HEK293 (cell line): ENCODE measurements around the gene CTSE.
A peak's percentile ranks its signal among the peaks of the same experiment; 100 is the strongest.

Experiments used
- HOXD13 ChIP-seq: sonication (generic); formaldehyde crosslinking; IDR thresholded peaks from 2 replicates; pipeline ENCODE4 v1.8.0; 2022; ENCODE audit warnings: missing genetic modification reagents, borderline replicate concordance
- IKZF3 ChIP-seq: fragments of 450-650 bp; IDR thresholded peaks from 2 replicates; pipeline ENCODE4 v1.5.0; 2018; ENCODE audit warnings: missing biosample characterization, mild to moderate bottlenecking, missing genetic modification characterization, moderate library complexity
- KLF8 ChIP-seq: fragments of 450-650 bp; formaldehyde crosslinking; IDR thresholded peaks from 2 replicates; pipeline ENCODE4 v1.5.1; 2016; ENCODE audit warnings: missing biosample characterization, missing genetic modification characterization
- ZNF157 ChIP-seq: fragments of 450-650 bp; formaldehyde crosslinking; IDR thresholded peaks from 2 replicates; pipeline ENCODE4 v1.5.1; 2016; ENCODE audit warnings: missing biosample characterization, missing genetic modification characterization
- ZNF214 ChIP-seq: fragments of 450-650 bp; formaldehyde crosslinking; IDR thresholded peaks from 2 replicates; pipeline ENCODE4 v1.5.1; 2017; ENCODE audit warnings: missing biosample characterization, mild to moderate bottlenecking, missing genetic modification characterization, borderline replicate concordance
- ZNF302 ChIP-seq: fragments of 450-650 bp; formaldehyde crosslinking; IDR thresholded peaks from 2 replicates; pipeline ENCODE4 v1.5.1; 2016; ENCODE audit warnings: missing biosample characterization, missing genetic modification characterization, low read depth
- ZNF391 ChIP-seq: fragments of 450-650 bp; formaldehyde crosslinking; IDR thresholded peaks from 2 replicates; pipeline ENCODE4 v1.5.1; 2016; ENCODE audit warnings: low read depth, missing biosample characterization, missing genetic modification characterization, borderline replicate concordance
- ZNF548 ChIP-seq: fragments of 450-650 bp; formaldehyde crosslinking; IDR thresholded peaks from 2 replicates; pipeline ENCODE4 v1.5.1; 2016; ENCODE audit warnings: missing biosample characterization, missing genetic modification characterization
- ZNF776 ChIP-seq: fragments of 450-650 bp; formaldehyde crosslinking; IDR thresholded peaks from 2 replicates; pipeline ENCODE4 v1.5.0; 2017; ENCODE audit warnings: missing biosample characterization, missing genetic modification characterization, borderline replicate concordance
- TF ChIP-seq, protein P1 (sequence below): fragments of 450-650 bp; formaldehyde crosslinking; IDR thresholded peaks from 2 replicates; pipeline ENCODE4 v1.5.1; 2016; ENCODE audit warnings: missing biosample characterization, missing genetic modification characterization
- TF ChIP-seq, protein P2 (sequence below): fragments of 450-650 bp; formaldehyde crosslinking; IDR thresholded peaks from 2 replicates; pipeline ENCODE4 v1.5.1; 2017; ENCODE audit warnings: missing biosample characterization, mild to moderate bottlenecking, missing genetic modification characterization, moderate library complexity
- TF ChIP-seq, protein P3 (sequence below): fragments of 450-650 bp; IDR thresholded peaks from 2 replicates; pipeline ENCODE4 v1.5.1; 2018; ENCODE audit warnings: missing biosample characterization, mild to moderate bottlenecking, missing genetic modification characterization
- TF ChIP-seq, protein P4 (sequence below): fragments of 450-650 bp; formaldehyde crosslinking; IDR thresholded peaks from 2 replicates; pipeline ENCODE4 v1.5.1; 2016; ENCODE audit warnings: missing biosample characterization, missing genetic modification characterization
- TF ChIP-seq, protein P5 (sequence below): fragments of 450-650 bp; formaldehyde crosslinking; IDR thresholded peaks from 2 replicates; pipeline ENCODE4 v1.5.1; 2016; ENCODE audit warnings: missing biosample characterization, missing genetic modification characterization
- TF ChIP-seq, protein P6 (sequence below): fragments of 450-650 bp; formaldehyde crosslinking; IDR thresholded peaks from 2 replicates; pipeline ENCODE4 v1.5.1; 2016; ENCODE audit warnings: missing biosample characterization, missing genetic modification characterization, borderline replicate concordance
- TF ChIP-seq, protein P7 (sequence below): fragments of 450-650 bp; formaldehyde crosslinking; conservative IDR thresholded peaks from 2 replicates; pipeline ENCODE4 v1.5.1; 2016; ENCODE audit warnings: low read depth, missing biosample characterization, missing genetic modification characterization
- TF ChIP-seq, protein P8 (sequence below): fragments of 450-650 bp; formaldehyde crosslinking; IDR thresholded peaks from 2 replicates; pipeline ENCODE4 v1.5.1; 2016; ENCODE audit warnings: missing biosample characterization, missing genetic modification characterization
- TF ChIP-seq, protein P9 (sequence below): fragments of 450-650 bp; formaldehyde crosslinking; IDR thresholded peaks from 2 replicates; pipeline ENCODE4 v1.5.1; 2016; ENCODE audit warnings: missing biosample characterization, missing genetic modification characterization

Gene CTSE

DNA sequence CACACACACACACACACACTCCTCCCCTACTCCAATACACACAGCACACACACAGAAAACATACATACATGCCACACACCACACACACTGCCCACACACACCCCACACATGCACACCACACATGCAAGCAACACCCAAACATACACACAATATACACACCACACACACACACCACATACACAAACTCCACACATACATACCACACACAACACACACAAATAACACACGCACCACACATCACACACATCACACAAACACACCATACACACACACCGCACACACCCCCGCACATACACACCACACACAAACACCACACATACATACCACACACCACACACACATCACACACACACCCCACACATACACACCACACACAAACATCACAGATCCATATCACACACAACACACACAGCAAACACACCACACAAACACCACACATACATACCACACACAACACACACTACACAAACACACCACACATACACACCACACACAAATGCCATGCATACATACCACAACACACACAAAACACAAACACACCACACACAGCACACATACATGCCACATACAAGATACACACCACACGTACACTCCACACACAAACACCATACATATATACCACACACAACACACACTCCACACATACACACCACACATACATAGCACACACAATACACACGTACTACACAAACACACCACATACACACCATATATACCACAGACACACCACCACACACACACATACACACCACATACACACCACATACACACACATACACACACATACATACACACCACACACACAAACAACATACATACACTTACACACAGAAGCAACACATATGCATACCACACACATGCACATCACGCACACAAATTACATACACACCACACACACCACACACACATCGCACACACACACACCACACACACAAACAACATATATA lies 19.6 kb downstream of the CTSE start (continued):
- TF ChIP-seq, protein P1, sequence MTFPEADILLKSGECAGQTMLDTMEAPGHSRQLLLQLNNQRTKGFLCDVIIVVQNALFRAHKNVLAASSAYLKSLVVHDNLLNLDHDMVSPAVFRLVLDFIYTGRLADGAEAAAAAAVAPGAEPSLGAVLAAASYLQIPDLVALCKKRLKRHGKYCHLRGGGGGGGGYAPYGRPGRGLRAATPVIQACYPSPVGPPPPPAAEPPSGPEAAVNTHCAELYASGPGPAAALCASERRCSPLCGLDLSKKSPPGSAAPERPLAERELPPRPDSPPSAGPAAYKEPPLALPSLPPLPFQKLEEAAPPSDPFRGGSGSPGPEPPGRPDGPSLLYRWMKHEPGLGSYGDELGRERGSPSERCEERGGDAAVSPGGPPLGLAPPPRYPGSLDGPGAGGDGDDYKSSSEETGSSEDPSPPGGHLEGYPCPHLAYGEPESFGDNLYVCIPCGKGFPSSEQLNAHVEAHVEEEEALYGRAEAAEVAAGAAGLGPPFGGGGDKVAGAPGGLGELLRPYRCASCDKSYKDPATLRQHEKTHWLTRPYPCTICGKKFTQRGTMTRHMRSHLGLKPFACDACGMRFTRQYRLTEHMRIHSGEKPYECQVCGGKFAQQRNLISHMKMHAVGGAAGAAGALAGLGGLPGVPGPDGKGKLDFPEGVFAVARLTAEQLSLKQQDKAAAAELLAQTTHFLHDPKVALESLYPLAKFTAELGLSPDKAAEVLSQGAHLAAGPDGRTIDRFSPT (tag by site-specific recombination) = no peak
- TF ChIP-seq, protein P2, sequence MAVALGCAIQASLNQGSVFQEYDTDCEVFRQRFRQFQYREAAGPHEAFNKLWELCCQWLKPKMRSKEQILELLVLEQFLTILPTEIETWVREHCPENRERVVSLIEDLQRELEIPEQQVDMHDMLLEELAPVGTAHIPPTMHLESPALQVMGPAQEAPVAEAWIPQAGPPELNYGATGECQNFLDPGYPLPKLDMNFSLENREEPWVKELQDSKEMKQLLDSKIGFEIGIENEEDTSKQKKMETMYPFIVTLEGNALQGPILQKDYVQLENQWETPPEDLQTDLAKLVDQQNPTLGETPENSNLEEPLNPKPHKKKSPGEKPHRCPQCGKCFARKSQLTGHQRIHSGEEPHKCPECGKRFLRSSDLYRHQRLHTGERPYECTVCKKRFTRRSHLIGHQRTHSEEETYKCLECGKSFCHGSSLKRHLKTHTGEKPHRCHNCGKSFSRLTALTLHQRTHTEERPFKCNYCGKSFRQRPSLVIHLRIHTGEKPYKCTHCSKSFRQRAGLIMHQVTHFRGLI (tag by site-specific recombination) = no peak
- TF ChIP-seq, protein P3, sequence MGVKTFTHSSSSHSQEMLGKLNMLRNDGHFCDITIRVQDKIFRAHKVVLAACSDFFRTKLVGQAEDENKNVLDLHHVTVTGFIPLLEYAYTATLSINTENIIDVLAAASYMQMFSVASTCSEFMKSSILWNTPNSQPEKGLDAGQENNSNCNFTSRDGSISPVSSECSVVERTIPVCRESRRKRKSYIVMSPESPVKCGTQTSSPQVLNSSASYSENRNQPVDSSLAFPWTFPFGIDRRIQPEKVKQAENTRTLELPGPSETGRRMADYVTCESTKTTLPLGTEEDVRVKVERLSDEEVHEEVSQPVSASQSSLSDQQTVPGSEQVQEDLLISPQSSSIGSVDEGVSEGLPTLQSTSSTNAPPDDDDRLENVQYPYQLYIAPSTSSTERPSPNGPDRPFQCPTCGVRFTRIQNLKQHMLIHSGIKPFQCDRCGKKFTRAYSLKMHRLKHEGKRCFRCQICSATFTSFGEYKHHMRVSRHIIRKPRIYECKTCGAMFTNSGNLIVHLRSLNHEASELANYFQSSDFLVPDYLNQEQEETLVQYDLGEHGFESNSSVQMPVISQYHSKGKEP = no peak
- TF ChIP-seq, protein P4, sequence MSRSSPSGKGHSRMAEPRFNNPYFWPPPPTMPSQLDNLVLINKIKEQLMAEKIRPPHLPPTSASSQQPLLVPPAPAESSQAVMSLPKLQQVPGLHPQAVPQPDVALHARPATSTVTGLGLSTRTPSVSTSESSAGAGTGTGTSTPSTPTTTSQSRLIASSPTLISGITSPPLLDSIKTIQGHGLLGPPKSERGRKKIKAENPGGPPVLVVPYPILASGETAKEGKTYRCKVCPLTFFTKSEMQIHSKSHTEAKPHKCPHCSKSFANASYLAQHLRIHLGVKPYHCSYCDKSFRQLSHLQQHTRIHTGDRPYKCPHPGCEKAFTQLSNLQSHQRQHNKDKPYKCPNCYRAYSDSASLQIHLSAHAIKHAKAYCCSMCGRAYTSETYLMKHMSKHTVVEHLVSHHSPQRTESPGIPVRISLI (tag by site-specific recombination) = no peak
- TF ChIP-seq ZNF157 (tag by site-specific recombination) (peak; percentile 10; the same call in 1 of the 2 replicates), HOXD13 (CRISPR knock-in tag) (no peak), KLF8 (tag by site-specific recombination) (no peak), ZNF302 (tag by site-specific recombination) (no peak), ZNF548 (no peak; the same call in 1 of the 2 replicates), ZNF776 (no peak; the same call in 1 of the 2 replicates), ZNF391 (tag by site-specific recombination) (no peak), IKZF3 (tag by site-specific recombination) (no peak), ZNF214 (no peak)
- TF ChIP-seq, protein P5, sequence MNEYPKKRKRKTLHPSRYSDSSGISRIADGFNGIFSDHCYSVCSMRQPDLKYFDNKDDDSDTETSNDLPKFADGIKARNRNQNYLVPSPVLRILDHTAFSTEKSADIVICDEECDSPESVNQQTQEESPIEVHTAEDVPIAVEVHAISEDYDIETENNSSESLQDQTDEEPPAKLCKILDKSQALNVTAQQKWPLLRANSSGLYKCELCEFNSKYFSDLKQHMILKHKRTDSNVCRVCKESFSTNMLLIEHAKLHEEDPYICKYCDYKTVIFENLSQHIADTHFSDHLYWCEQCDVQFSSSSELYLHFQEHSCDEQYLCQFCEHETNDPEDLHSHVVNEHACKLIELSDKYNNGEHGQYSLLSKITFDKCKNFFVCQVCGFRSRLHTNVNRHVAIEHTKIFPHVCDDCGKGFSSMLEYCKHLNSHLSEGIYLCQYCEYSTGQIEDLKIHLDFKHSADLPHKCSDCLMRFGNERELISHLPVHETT (tag by site-specific recombination) = 0 out of 2 replicates have a peak, but pooled peaks have one; percentile 22
- TF ChIP-seq, protein P6, sequence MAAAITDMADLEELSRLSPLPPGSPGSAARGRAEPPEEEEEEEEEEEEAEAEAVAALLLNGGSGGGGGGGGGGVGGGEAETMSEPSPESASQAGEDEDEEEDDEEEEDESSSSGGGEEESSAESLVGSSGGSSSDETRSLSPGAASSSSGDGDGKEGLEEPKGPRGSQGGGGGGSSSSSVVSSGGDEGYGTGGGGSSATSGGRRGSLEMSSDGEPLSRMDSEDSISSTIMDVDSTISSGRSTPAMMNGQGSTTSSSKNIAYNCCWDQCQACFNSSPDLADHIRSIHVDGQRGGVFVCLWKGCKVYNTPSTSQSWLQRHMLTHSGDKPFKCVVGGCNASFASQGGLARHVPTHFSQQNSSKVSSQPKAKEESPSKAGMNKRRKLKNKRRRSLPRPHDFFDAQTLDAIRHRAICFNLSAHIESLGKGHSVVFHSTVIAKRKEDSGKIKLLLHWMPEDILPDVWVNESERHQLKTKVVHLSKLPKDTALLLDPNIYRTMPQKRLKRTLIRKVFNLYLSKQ = no peak
- TF ChIP-seq, protein P7, sequence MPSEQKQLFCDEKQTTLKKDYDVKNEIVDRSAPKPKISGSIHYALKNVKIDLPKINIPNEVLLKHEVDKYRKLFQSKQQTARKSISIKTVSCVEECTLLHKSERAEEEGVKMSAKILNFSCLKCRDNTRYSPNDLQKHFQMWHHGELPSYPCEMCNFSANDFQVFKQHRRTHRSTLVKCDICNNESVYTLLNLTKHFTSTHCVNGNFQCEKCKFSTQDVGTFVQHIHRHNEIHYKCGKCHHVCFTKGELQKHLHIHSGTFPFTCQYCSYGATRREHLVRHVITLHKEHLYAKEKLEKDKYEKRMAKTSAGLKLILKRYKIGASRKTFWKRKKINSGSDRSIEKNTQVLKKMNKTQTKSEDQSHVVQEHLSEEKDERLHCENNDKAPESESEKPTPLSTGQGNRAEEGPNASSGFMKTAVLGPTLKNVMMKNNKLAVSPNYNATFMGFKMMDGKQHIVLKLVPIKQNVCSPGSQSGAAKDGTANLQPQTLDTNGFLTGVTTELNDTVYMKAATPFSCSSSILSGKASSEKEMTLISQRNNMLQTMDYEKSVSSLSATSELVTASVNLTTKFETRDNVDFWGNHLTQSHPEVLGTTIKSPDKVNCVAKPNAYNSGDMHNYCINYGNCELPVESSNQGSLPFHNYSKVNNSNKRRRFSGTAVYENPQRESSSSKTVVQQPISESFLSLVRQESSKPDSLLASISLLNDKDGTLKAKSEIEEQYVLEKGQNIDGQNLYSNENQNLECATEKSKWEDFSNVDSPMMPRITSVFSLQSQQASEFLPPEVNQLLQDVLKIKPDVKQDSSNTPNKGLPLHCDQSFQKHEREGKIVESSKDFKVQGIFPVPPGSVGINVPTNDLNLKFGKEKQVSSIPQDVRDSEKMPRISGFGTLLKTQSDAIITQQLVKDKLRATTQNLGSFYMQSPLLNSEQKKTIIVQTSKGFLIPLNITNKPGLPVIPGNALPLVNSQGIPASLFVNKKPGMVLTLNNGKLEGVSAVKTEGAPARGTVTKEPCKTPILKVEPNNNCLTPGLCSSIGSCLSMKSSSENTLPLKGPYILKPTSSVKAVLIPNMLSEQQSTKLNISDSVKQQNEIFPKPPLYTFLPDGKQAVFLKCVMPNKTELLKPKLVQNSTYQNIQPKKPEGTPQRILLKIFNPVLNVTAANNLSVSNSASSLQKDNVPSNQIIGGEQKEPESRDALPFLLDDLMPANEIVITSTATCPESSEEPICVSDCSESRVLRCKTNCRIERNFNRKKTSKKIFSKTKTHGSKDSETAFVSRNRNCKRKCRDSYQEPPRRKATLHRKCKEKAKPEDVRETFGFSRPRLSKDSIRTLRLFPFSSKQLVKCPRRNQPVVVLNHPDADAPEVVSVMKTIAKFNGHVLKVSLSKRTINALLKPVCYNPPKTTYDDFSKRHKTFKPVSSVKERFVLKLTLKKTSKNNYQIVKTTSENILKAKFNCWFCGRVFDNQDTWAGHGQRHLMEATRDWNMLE (tag by site-specific recombination) = no peak
- TF ChIP-seq, protein P8, sequence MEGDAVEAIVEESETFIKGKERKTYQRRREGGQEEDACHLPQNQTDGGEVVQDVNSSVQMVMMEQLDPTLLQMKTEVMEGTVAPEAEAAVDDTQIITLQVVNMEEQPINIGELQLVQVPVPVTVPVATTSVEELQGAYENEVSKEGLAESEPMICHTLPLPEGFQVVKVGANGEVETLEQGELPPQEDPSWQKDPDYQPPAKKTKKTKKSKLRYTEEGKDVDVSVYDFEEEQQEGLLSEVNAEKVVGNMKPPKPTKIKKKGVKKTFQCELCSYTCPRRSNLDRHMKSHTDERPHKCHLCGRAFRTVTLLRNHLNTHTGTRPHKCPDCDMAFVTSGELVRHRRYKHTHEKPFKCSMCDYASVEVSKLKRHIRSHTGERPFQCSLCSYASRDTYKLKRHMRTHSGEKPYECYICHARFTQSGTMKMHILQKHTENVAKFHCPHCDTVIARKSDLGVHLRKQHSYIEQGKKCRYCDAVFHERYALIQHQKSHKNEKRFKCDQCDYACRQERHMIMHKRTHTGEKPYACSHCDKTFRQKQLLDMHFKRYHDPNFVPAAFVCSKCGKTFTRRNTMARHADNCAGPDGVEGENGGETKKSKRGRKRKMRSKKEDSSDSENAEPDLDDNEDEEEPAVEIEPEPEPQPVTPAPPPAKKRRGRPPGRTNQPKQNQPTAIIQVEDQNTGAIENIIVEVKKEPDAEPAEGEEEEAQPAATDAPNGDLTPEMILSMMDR (tag by site-specific recombination) = no peak
- TF ChIP-seq, protein P9, sequence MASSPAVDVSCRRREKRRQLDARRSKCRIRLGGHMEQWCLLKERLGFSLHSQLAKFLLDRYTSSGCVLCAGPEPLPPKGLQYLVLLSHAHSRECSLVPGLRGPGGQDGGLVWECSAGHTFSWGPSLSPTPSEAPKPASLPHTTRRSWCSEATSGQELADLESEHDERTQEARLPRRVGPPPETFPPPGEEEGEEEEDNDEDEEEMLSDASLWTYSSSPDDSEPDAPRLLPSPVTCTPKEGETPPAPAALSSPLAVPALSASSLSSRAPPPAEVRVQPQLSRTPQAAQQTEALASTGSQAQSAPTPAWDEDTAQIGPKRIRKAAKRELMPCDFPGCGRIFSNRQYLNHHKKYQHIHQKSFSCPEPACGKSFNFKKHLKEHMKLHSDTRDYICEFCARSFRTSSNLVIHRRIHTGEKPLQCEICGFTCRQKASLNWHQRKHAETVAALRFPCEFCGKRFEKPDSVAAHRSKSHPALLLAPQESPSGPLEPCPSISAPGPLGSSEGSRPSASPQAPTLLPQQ (tag by site-specific recombination) = no peak
